CD4-positive, alpha-beta T cell (primary cell): Measurements from ENCODE around the gene HIGD2A. TPM values are rescaled to one million over a fixed set of nuclear protein-coding genes. Genes with fewer than 3 reads are reported as not detected.

Experiments
- ATAC-seq: fragments of 200-7000 bp; cut with Tn5 transposase; one replicate; pipeline ENCODE4 v1.10.0; 2022; ENCODE audit warnings: mild to moderate bottlenecking; ENCODE audit not compliant: poor library complexity
- CTCF ChIA-PET: fragments of 350-600 bp; sonication (Branson Sonifier 250); formaldehyde crosslinking; loops from one replicate; lab custom pipeline; 2021; ENCODE audit warnings: antibody characterized with exemption, inconsistent platforms; lab: Charles Lee
- POLR2A ChIA-PET: fragments of 350-600 bp; sonication (Branson Sonifier 250); formaldehyde crosslinking; loops from one replicate; lab custom pipeline; 2021; ENCODE audit warnings: antibody characterized with exemption, inconsistent platforms; lab: Charles Lee
- DNase-seq, 14 experiments: peaks; one replicate each; pipeline ENCODE4 v3.0.0-alpha.2; 2013 to 2020; ENCODE audit warnings: mixed read lengths in 2 of 14
- H3K27ac ChIP-seq, 2 donors: one replicate each; pipeline versions ENCODE4 v1.5.1 to v1.7.0; 2013; ENCODE audit warnings: low read length in 2 of 2, low read depth in 1 of 2, mild to moderate bottlenecking in 1 of 2
- H3K27me3 ChIP-seq, 2 experiments: 1 replicate in 1 of 2; 2 replicates in 1 of 2; pipeline versions ENCODE4 v1.6.1 to v1.7.0; 2013; ENCODE audit warnings: low read length in 2 of 2, control low read depth in 1 of 2, mild to moderate bottlenecking in 1 of 2, moderate library complexity in 1 of 2; ENCODE audit not compliant: insufficient read depth in 2 of 2, control insufficient read depth in 1 of 2
- H3K36me3 ChIP-seq: one replicate; pipeline ENCODE4 v1.6.1; 2013; ENCODE audit warnings: low read length, control low read depth; ENCODE audit not compliant: insufficient read depth
- H3K4me1 ChIP-seq: one replicate; pipeline ENCODE4 v1.6.1; 2013; ENCODE audit warnings: low read length, control low read depth; ENCODE audit not compliant: insufficient read depth
- H3K4me3 ChIP-seq: one replicate; pipeline ENCODE4 v1.5.1; 2013; ENCODE audit warnings: mild to moderate bottlenecking, low read length, moderate library complexity
- H3K9me3 ChIP-seq, 2 experiments: 1 replicate in 1 of 2; 2 replicates in 1 of 2; pipeline versions ENCODE4 v1.6.1 to v1.7.0; 2013; ENCODE audit warnings: low read length in 2 of 2, mild to moderate bottlenecking in 2 of 2, control low read depth in 1 of 2, moderate library complexity in 1 of 2; ENCODE audit not compliant: control insufficient read depth in 1 of 2, insufficient read depth in 1 of 2
- H3K27ac Mint-ChIP-seq: one replicate; pipeline ENCODE4 v1.8.0; 2020; ENCODE audit warnings: mixed read lengths
- H3K27me3 Mint-ChIP-seq: one replicate; pipeline ENCODE4 v1.8.0; 2021; ENCODE audit warnings: mixed read lengths
- H3K36me3 Mint-ChIP-seq: one replicate; pipeline ENCODE4 v1.8.0; 2021; ENCODE audit warnings: low read depth, mixed read lengths
- H3K4me1 Mint-ChIP-seq: one replicate; pipeline ENCODE4 v1.8.0; 2021; ENCODE audit warnings: low read depth, mixed read lengths
- H3K4me3 Mint-ChIP-seq: one replicate; pipeline ENCODE4 v1.8.0; 2020; ENCODE audit warnings: mild to moderate bottlenecking, mixed read lengths
- H3K9me3 Mint-ChIP-seq: one replicate; pipeline ENCODE4 v1.8.0; 2020; ENCODE audit warnings: mixed read lengths
- intact Hi-C, 2 experiments: fragments of 100-400 bp; cut with DNase I in 1 of 2; cut with micrococcal nuclease in 1 of 2; formaldehyde crosslinking; loops; one replicate each; pipeline versions ENCODE4 v1.15.1 to v1.9.0; 2023 to 2025; cut with DNase I, micrococcal nuclease
- total RNA-seq, 174 experiments: library from RNA in 2 of 174; stranded (reverse) in 2 of 174; gene quantifications; one replicate each; pipeline ENCODE4 v1.2.3 and lab custom pipeline; 2021 to 2026
- TF ChIP-seq, protein P1 (sequence below): fragments of 200-600 bp; IDR thresholded peaks from one replicate; pipeline ENCODE4 v1.8.0; 2022; ENCODE audit warnings: antibody characterized with exemption, mild to moderate bottlenecking

Gene HIGD2A
- total RNA-seq, 2 experiments from 2014 or later, result 98.2 to 104 TPM

GRCh38 chr5:176394096-176394495, 5.5 kb downstream of the HIGD2A start:
- peaks cover 44% of the 10 kb centered on the region for H3K36me3 Mint-ChIP-seq
- H3K27ac Mint-ChIP-seq, result no peak overlapping the region
- TF ChIP-seq, protein P1, sequence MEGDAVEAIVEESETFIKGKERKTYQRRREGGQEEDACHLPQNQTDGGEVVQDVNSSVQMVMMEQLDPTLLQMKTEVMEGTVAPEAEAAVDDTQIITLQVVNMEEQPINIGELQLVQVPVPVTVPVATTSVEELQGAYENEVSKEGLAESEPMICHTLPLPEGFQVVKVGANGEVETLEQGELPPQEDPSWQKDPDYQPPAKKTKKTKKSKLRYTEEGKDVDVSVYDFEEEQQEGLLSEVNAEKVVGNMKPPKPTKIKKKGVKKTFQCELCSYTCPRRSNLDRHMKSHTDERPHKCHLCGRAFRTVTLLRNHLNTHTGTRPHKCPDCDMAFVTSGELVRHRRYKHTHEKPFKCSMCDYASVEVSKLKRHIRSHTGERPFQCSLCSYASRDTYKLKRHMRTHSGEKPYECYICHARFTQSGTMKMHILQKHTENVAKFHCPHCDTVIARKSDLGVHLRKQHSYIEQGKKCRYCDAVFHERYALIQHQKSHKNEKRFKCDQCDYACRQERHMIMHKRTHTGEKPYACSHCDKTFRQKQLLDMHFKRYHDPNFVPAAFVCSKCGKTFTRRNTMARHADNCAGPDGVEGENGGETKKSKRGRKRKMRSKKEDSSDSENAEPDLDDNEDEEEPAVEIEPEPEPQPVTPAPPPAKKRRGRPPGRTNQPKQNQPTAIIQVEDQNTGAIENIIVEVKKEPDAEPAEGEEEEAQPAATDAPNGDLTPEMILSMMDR, result no peak
- no peak for ATAC-seq
- CTCF ChIA-PET, result no interaction called here
- H3K27me3 ChIP-seq, result no peaks in the 10 kb centered on the region
- POLR2A ChIA-PET, result no interaction called here
- H3K36me3 ChIP-seq, result peaks cover 25% of the 10 kb centered on the region
- DNase-seq, result peak in 1 of 14 experiments; percentile 10
- peaks cover 13% of the 10 kb centered on the region for H3K4me1 ChIP-seq
- no peak overlapping the region for H3K4me3 Mint-ChIP-seq
- H3K4me1 Mint-ChIP-seq, result peaks cover 5% of the 10 kb centered on the region
- no peak overlapping the region for H3K27ac ChIP-seq
- no peaks in the 10 kb centered on the region for H3K27me3 Mint-ChIP-seq
- H3K4me3 ChIP-seq, result no peak overlapping the region
- no peaks in the 10 kb centered on the region for H3K9me3 Mint-ChIP-seq
- H3K9me3 ChIP-seq, result peaks cover 0 to 5% of the 10 kb centered on the region in 2 experiments
- intact Hi-C loops, result no loop called here

- Histone ChIP-seq H3K9me3 (peaks cover 0 to 5% of the 10 kb centered on the region in 2 experiments), H3K27ac (no peak overlapping the region), H3K36me3 (peaks cover 25% of the 10 kb centered on the region), H3K27me3 (no peaks in the 10 kb centered on the region), H3K4me3 (no peak overlapping the region), H3K4me1 (peaks cover 3% of the 10 kb centered on the region)
- POLR2A ChIA-PET, result no interaction called here
- H3K4me3 Mint-ChIP-seq, result no peak overlapping the region
- intact Hi-C loops, result no loop called here
- no peak for ATAC-seq
- CTCF ChIA-PET, result no interaction called here
- DNase-seq, result peak in 1 of 14 experiments; percentile 7
- peaks cover 37% of the 10 kb centered on the region for H3K36me3 Mint-ChIP-seq
- H3K27me3 Mint-ChIP-seq, result no peaks in the 10 kb centered on the region
- H3K9me3 Mint-ChIP-seq, result no peaks in the 10 kb centered on the region
- no peak overlapping the region for H3K27ac Mint-ChIP-seq
- no peaks in the 10 kb centered on the region for H3K4me1 Mint-ChIP-seq
- TF ChIP-seq, protein P1, result no peak
Measured at GRCh38 chr5:176394881-176395675, 6.5 kb downstream of the HIGD2A start.

- Mint-ChIP-seq H3K4me3 (no peak overlapping the region), H3K4me1 (no peaks in the 10 kb centered on the region), H3K9me3 (no peaks in the 10 kb centered on the region), H3K36me3 (peaks cover 48% of the 10 kb centered on the region), H3K27ac (no peak overlapping the region), H3K27me3 (no peaks in the 10 kb centered on the region)
- intact Hi-C loops, result no loop called here
- Histone ChIP-seq H3K4me3 (no peak overlapping the region), H3K27ac (no peak overlapping the region), H3K36me3 (peaks cover 32% of the 10 kb centered on the region), H3K27me3 (no peaks in the 10 kb centered on the region), H3K4me1 (no peaks in the 10 kb centered on the region), H3K9me3 (peaks cover 0 to 5% of the 10 kb centered on the region in 2 experiments)
- TF ChIP-seq, protein P1, result no peak
- ATAC-seq (no peak), DNase-seq (no peak)
- ChIA-PET POLR2A (no interaction called here), CTCF (no interaction called here)
Measured at GRCh38 chr5:176396330-176396729, 7.8 kb downstream of the HIGD2A start.
